ENCODE measurements around the gene LTK.
A peak's percentile ranks its signal among the peaks of the same experiment; 100 is the strongest.

The LTK gene

DNA sequence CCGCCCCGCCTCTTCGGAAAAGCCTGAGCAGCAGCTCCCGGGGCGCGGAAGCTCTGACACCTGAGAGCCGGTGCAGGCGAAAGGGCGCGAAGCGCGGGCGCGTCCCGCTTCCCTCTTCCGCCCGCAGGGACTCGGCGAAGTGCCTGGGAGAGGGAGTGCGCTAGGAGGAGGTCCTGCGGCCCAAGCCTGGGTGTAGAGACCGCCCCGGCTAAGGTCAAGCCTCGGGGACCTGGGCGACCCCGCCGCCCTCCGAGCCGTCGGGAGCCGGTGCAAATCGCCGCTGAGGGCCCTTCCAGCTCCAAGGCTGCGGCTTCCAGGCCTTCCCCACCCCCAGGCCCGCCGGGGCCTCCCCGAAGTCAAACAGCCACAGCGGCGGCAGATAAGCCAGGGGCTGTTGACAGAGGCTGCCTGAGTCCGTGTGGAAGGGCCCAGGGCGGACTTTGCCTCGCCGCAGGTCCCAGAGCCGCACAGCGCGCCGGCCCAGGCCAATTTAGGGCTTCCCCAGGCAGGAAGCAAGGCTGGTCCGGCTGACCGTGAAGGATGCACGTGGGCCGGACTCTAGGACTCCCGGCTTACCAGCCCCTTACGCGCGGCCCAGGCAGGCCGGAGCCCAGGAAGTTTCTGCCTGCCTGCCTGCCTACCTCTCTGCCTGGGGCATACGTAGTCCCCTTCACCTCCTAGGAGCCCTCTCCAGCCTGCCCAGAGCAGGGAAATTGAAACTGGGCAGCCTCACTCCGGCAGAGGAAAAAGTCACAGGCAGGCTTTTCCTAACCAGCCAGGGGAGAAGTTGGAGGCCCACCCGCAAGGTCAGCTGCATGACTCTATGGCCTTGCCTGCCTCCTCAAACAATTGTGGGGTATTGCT is 17.7 kb downstream of the LTK start:
- DNase-seq = no peak

DNA sequence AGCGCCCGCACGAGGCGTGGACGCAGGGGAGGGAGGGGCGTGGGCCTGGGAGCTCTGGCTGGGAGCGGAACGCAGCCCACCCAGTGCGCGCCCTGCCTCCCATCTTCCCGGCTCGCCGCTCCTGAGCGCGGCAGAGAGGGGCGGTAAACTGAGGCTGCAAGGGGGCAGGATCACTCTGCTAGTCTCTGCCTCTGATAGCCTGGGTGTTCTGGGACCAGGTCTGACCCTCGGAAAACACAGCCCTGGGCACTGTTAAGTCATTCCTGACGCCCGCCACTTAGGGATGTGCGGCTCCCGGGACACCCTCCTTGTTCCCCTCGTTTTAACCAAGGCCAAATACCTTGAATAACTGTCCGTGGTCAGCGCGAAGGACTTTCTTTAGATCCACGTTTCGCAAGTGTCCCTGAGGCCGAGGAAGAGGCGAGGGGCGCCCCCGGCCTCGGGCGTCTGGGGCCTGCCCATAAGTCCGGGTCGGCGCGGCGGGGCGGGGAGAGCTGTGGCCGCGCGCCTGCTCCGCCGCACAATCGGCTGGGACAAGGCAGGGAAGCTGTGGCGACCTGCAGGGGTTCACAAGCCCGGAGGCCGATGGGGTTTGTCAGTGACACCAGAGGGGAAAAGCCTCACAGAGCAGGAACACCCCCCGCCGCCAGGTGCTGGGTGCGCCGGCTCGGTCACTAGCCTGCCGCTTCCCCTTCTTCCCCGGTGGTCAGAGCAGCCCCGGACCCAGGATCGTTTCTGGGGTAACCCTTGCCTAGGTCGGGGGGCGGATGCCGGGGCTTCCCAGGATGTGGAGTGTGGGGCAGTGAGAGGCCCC is 18.5 kb downstream of the LTK start:
- no peak for DNase-seq

DNA sequence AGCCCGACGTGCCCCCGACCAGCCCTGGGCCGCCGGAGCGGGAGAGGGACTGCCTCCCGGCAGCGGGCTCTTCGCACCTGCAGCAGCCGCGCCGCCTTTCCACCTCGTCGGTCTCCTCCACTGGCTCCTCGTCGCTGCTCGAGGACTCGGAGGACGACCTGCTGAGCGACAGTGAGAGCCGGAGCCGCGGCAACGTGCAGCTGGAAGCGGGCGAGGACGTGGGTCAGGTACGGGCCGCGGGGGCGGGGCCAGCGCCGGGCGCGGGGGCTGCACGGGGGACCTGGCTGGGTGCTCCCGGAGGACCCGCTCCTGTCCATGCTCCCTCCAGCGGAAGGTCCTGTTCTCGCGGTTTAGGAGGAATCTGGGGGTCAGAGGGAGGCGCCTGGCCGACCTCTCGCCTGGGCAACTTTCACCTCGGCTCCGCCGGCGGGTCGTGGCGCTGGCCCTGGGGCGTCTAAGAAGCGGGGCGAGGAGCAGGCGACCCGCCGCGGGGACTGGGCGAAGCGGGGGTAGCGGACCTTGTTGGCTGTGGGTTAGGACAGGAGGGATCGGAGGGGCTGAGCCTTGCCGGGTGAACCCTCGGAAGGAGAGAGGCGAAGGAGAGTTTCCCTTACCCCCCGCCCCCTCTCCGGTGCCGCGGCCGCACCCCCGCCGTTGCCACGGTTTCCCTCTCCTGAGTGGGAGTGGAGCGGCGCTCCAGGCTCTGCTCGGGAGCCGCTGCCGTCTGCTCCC is 19.3 kb downstream of the LTK start:
- DNase-seq = no peak

DNA sequence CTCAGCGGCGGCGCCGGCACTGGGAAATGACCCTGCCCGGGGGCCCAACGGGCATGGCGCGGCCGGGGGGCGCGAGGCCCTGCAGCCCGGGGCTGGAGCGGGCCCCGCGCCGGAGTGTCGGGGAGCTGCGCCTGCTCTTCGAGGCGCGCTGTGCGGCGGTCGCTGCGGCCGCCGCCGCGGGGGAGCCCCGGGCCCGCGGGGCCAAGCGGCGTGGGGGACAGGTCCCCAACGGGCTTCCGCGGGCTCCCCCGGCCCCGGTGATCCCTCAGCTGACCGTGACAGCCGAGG is 19.8 kb downstream of the LTK start:
- DNase-seq = no peak

DNA sequence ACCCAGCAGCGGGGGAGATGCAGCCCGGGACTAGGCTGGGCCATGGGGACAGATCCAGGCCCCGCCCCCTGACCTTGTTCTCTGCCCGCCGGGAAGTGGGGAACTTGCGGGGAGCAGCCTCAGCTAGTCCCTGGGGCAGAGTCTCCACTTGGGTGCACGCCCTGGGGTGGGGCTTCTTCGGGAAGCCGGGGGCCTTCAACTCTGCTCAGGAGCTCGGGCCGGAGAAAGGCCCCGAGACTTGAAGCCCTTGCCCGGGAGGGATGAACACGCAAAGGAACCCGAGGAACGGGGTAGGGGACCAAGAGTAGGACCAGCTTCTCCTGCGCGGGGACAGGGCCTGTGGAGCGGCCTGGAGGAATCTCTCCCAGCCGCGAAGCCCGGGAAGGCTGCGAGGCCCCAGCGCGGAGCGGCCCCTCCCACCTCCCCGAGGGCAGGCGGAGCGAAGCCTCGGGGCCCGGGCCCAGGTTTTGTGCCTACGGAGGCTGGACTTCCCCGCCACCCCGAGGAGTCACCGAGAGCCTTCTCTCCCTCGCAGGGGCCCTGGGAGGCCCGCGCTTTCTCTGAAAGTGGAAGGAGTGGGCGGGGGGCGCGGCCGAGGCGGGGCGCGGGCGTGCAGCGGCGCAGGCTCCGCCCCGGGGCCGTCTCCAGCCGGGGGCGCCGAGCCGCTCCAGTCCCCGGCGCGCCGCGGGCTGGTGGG is 20.3 kb downstream of the LTK start, which contains the start of gene ITPKA:
TSS of gene ITPKA (plus strand) at position 670 of the 697 bp plus-strand sequence. CDS start 54 bp downstream, outside the sequence.
- peak; percentile 65 for DNase-seq

DNA sequence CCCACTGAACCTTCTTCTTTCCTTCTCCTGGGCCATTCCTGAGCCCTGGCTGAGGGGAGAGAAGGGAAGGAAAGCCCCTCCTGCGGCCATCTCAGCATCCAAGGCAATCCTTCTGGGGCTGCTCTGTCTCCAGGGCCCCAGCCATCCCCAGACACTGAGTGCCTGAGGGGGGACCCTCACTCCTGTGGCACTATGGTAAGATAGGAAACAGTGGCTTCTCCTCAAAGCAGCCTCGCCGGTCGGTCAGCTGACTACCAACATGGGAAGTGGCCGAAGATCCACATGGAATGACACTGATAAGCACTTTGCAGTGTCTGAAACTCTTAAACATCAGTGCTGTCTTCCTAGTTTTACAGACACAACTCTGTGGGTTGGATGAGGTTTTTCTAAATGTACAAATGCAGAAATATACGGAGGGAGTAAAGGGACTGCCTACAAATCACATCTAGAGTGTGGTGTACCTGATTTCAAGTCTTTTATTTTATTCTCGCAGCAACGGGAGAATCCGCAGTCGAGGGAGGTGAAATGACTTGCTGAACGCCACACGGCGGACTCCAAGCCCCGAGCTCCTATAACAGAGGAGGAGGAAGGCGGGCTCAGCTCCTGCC is 20.9 kb downstream of the LTK start:
- no peak for DNase-seq

DNA sequence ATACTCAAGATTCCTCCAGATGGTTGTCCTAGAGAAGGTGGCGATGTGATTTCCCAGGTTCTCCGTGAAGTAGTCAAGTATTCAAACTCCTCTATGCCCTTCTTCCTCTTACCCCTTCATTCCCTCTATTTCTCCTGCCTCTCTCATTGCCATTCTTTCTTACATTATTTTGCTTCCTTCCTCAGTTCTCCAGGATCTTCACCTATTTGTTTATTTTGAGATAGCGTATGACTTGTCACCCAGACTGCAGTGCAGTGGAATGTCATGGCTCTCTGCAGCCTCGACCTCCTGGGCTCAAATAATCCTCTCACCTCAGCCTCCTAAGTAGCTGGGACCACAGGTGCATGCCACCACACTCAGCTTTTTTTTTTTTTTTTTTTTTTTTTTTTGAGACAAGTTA is 21.7 kb downstream of the LTK start:
- DNase-seq = no peak

DNA sequence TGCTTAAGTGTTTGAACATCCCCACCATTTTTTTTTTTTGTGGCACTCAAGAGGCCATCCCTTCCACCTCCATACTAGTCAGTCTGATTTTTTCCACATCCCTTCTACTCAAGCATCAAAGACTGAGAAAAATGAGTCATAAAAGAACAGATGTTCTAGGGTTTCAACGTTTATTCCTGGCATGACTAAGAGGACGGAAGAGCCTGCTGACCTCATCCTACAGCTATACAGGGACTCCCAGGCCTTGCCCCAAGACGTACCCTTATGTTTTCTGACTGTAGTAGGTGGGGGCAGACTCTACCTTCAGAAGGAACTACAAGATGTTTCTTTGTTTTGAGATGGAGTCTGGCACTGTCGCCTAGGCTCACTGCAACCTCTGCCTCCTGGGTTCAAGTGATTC is 23.3 kb downstream of the LTK start:
- no peak for DNase-seq

DNA sequence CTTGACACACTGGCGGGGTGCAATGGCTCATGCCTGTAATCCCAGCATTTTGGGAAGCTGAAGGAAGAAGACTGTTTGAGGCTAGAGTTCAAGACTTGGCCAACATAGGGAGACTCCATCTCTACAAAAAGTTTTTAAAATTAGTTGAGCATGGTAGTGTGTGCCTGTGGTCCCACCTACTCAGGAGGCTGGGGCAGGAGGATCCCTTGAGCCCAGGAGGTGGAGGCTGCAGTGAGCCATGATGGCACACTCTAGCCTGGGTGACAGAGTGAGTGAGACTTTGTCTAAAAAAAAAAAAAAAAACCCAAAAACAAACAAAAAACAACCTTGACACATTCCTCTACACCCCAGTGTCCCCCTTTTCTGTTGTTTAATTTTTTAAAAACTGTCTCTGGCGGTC is 24.0 kb downstream of the LTK start:
- no peak for DNase-seq

DNA sequence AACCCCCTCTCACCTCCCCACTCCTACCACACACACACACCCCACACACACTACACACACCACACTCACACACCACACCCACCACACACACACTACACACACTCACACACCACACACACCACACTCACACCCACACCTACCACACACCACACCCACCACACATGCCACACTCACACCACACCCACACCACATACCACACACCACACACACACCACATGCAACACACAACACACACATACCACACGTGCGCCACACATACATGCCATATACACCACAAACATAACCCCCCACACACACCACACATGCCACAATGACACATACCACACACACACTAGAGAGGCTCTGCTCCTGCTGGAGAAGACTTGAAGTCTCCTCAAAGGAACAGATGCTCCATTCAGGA is 25.8 kb downstream of the LTK start:
- no peak for DNase-seq

DNA sequence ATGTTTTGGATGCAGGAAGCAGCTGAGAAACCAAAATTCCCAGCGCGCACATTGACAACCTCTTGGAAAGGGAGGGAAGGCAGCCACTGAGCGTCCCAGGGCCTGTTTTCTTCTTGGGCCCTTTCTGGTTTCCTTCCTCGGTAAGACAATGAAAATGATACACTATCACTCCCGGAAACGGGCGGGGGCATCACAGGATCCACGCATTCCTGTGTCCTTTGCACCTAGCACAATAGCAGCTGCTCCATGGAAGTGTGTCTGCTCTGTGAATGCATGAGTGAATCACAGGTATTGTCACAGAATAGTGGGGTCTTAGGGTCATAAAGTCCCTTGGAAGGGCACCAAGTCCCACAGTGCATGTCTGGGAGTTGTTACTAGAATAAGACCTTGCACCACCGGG is 26.2 kb downstream of the LTK start:
- DNase-seq = no peak

DNA sequence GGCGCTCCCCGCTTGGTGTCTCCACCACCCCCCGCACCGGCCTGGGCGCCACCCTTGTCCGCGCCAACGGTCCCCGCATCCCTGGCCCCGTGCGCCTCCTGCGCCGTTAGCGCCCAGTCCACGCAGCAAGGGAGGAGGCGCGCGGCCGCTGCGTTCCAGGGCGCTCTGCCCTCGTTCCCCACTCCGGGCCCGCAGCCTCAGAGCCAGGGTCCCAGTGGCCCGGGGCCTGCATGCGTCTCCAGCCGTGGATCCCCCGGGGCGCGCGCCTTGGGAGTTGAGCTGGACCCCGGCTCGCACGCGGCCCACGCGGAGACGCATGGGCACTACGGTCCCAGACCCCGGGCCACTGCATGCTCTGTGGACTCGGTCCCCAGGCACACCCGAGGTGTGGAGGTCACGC is 27.3 kb downstream of the LTK start:
- DNase-seq = no peak

DNA sequence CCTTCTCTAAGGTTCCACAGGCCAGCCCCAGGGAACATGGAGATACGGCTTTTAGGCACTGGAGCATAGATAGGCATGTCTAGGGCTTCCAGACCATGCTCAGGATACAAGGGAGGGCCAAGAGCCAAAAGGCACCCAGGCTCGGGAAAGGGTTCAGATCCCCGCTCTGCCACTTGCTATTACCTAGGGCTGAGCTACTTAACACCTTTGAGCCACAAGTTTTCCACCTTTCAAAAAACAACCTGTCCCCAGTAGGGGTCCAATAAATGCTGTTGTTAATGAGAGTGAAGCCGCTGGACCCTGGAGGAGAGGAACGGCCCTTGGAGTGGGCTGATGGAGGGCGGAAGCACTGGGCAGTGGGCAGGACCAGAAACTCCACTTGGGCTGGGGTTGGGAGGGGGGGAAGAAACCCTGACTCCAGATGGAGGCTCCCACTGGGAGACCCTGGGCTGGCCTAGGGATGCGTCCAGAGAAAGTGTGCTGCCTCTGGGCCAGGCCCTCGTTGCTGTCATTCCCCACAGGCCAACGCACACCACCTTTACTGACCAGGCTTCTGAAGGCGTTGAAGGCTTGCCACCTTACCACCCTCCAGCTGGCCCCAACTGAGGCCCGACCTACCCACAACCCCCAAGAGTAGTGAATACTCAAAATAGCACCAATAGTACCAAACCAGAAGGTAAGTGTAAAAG is 28.5 kb downstream of the LTK start:
- no peak for DNase-seq

DNA sequence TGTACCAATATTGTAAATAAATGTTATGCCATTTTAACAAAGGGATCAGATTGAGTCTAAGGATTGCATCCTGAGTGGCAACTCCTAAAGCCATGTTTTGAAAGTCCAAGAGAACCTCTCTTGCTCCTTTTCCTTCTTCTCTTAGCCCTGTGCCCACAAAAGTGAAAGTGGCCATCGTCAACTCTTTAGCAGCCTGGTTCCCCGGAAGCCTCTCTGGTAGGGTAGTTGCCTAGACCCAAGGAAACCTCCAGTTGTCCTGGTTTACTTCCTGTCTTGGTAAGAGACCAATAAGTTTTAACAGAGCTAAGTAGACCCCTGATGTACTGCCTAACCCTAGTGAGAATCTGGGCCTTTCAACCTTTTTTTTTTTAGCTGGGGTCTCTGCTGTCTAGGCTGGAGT is 30.1 kb downstream of the LTK start:
- DNase-seq = no peak

DNA sequence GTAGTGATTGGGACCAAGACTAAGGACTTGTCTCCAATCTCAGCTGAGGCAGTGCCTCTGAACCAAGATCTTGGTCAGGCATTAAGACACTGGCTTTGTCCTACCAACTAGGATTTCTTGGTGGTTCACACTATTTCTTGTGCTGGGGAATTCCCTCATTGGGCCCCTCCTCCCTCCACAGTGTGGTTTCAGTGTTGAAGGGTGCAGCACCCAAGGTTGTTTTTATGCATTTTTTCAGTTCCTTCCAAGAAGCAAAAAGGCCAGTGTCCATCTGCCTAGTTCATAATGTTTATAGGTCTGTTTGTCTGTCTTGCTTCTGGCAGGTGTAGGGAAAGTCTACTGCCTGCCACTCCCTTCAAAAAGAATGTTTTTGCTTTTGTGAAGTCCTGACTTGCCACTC is 30.5 kb downstream of the LTK start:
- DNase-seq = no peak

DNA sequence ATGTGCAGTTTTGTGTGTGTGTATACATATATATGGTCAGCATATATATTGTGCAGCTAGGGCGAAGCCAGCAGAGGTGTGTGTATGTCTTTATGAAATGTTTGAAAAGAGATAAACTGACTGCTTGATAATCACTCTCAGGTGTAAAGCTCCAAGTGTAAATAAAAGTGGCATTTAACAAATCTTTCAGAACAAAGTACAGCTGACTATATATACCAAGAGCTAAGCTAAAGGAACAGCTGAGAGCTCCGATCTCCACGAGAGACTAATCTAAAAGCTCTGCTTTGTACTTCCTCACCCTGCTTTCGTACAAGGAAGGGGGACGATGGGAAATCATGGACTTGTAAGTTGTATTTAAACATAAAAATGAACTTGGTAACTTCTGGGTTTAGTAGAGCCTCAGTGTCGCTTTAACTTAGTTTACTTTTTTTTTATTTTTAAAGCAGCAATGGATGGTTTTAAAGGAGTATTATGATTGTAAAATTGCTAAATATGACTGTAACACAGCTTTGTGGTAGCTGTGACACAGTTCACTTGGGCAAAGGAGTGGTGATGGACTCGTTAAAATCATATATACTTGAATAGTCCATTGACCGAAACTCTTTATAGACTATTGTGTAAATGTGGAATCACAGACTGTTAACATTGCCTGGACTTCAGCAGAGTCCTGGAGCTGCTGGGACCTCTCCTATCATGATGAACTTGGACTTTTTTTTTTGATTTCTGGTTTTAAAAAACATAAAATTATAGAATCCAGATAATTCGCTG is 31.3 kb downstream of the LTK start:
- no peak for DNase-seq

DNA sequence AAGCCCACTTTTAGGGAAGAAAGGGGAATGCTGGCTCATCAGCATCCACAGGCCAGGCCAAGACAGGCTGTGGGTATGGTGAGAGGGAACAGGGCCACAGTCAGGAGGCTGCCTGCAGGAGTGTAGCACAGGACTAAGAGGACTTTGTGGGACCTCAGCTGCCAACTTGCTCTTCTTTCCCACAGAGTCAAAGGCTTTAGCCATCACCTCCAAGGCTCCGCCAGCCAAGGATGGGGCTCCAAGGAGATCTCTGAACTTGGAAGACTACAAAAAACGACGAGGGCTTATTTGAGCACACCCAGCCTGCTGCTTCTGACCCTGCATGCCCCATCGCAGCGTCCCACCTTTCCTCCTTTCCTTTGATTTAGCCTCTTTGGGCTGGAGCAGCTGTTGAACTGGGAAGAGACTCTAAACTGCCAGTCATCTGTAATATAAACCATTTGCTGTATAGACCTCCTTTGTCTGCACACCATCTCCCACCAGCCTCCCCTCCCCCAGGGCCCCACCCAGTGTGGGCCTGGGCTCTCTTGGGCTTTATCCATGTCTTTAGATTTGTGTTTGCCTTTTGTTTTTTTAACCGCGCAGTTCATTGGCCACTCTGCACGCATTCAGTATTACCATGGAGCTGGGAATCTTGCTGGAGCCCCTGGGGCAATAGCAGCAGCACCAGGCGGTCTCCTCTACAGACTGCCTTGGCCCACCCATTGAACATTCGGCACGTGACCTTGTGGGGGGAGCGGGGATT is 33.1 kb downstream of the LTK start:
- no peak for DNase-seq

DNA sequence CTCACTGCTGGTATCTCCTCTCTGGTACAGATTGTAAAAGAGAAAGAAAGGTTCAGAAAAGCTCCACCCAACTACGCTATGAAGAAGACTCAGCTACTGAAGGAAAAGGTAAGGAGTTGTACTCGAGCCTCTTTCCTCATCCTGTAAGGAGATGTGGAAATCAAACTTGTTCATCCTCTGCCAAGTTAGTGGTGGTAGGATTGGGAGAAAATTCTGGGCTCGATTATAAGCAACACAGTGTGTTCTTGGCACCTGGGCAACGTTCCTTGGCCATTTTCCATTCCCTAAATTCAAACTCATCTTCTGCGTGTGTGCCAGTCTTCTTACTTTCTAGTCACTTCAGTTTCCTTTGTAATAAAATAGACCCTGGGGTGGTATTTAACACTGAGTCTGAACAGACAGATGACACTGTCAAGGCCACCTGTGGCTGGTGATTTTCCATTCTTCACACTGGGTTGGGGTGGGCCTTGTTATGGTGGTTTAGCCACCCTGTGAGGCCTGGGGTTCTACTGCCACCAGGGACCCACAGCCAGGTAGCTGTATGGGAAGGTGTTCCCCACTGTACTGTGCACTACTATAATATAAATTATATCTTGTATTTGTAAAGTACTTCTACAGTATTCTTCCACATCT is 37.1 kb downstream of the LTK start:
- no peak for DNase-seq

DNA sequence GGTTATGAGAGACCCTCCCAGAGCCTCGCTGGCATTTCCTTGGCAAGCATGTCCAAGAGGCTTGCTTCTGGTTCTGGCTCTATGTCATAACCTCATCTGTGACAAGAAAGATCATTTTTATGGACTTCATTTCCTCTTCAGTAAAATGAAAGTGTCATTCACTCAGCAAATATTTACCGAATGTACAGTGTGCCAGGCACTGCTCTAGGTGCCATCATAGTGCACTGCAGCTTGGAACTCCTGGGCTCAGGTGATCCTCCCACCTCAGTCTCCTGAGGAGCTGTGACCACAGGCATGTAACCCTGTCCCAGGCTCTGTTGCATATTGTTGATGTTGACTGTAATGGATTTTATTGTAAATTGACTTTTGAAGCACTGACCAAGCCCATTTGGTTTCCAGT is 38.7 kb downstream of the LTK start:
- no peak for DNase-seq

DNA sequence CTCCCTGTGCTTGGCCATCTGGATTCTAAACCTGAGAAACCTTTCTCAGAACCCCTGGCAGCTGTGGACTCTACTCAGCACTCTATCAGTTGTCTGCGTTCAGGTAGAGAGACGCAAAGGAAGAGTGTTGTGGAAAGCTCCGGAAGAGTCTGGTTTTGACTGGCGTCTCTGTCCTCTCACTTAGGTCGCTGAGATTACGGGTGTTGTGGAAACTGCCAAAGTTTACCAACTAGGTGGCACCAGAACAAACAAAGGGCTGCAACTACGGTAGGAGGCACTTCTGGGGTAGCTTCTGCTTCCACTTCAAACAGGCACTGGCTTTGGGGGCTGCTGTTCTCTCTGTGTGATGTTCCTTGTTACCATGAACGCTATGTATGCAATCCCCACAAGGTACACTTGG is 39.2 kb downstream of the LTK start:
- DNase-seq = no peak
